Measurements from ENCODE around the gene REXO5.

DNA sequence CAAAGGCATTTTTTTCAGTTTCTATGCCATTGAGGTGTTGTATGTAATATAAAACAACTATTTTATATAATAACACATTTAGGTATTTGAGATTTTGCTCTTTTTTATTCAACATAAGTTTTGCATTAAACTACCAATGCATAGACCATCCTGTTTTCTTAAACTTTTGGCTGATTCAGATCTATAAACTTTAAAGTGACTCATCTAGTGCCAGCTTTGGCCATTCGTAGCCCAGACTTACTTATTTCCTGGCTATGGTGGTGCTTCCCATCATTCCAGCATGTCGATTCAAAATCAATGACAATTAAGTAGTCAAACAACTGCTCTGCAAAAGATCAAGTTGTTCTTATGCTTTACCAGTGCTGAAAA, 3.2 kb upstream of the REXO5 start:
- TF ChIP-seq, protein P1, sequence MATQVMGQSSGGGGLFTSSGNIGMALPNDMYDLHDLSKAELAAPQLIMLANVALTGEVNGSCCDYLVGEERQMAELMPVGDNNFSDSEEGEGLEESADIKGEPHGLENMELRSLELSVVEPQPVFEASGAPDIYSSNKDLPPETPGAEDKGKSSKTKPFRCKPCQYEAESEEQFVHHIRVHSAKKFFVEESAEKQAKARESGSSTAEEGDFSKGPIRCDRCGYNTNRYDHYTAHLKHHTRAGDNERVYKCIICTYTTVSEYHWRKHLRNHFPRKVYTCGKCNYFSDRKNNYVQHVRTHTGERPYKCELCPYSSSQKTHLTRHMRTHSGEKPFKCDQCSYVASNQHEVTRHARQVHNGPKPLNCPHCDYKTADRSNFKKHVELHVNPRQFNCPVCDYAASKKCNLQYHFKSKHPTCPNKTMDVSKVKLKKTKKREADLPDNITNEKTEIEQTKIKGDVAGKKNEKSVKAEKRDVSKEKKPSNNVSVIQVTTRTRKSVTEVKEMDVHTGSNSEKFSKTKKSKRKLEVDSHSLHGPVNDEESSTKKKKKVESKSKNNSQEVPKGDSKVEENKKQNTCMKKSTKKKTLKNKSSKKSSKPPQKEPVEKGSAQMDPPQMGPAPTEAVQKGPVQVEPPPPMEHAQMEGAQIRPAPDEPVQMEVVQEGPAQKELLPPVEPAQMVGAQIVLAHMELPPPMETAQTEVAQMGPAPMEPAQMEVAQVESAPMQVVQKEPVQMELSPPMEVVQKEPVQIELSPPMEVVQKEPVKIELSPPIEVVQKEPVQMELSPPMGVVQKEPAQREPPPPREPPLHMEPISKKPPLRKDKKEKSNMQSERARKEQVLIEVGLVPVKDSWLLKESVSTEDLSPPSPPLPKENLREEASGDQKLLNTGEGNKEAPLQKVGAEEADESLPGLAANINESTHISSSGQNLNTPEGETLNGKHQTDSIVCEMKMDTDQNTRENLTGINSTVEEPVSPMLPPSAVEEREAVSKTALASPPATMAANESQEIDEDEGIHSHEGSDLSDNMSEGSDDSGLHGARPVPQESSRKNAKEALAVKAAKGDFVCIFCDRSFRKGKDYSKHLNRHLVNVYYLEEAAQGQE (IDR thresholded peaks at IDR 0.05; ENCODE audit: insufficient read depth in 1 of 2, low read depth in 2 of 2, low read length in 2 of 2) = no peak
- no peak for TF ChIP-seq POLR2AphosphoS5 (IDR thresholded peaks at IDR 0.05; ENCODE audit: low read depth, low read length)
- TF ChIP-seq SIN3A (IDR thresholded peaks at IDR 0.05; ENCODE audit: borderline replicate concordance, insufficient read depth, low read length) = no peak
- TF ChIP-seq TAF1 (IDR thresholded peaks at IDR 0.05; ENCODE audit: borderline replicate concordance, insufficient read depth, low read length) = no peak
- no peak for TF ChIP-seq FOXP2 (optimal IDR thresholded peaks at IDR 0.05; ENCODE audit: borderline replicate concordance, extremely low read depth, extremely low read length, insufficient read depth)

Data from PFSK-1 (cell line).